NCI-H146 treated with DMSO at 0.1 percent for 48 hours (cell line): Measurements from ENCODE around the gene HPS1.

Experiments
- DNase-seq: peaks from one replicate; lab custom pipeline; 2025; ENCODE audit not compliant: unreplicated experiment; lab: John Stamatoyannopoulos, UW

Gene HPS1

GRCh38 chr10:98465866-98466265, 19.1 kb upstream of the HPS1 start:
- no peak for DNase-seq

- peak; percentile 3 for DNase-seq
Measured at GRCh38 chr10:98463976-98464754, 17.4 kb upstream of the HPS1 start.

GRCh38 chr10:98463016-98463415, 16.3 kb upstream of the HPS1 start:
- DNase-seq, result no peak

- no peak for DNase-seq
Measured at GRCh38 chr10:98461500-98461842, 14.7 kb upstream of the HPS1 start.

GRCh38 chr10:98460837-98461499, 14.2 kb upstream of the HPS1 start:
- no peak for DNase-seq

GRCh38 chr10:98458809-98459784, 12.4 kb upstream of the HPS1 start:
- DNase-seq, result no peak

GRCh38 chr10:98457721-98458120, 11.0 kb upstream of the HPS1 start:
- no peak for DNase-seq

- DNase-seq, result no peak
Measured at GRCh38 chr10:98456686-98457482, 10.1 kb upstream of the HPS1 start.

GRCh38 chr10:98456043-98456570, 9.4 kb upstream of the HPS1 start:
- peak; percentile 55 for DNase-seq

- DNase-seq, result no peak
Measured at GRCh38 chr10:98453729-98454128, 7.0 kb upstream of the HPS1 start.

GRCh38 chr10:98450618-98451017, 3.9 kb upstream of the HPS1 start:
- no peak for DNase-seq

- DNase-seq, result no peak
Measured at GRCh38 chr10:98449287-98449686, 2.6 kb upstream of the HPS1 start.

- DNase-seq, result no peak
Measured at GRCh38 chr10:98446151-98446660, 529 bp downstream of the HPS1 start.

GRCh38 chr10:98445200-98445812, 1.4 kb downstream of the HPS1 start:
- no peak for DNase-seq

- no peak for DNase-seq
Measured at GRCh38 chr10:98444314-98445006, 2.3 kb downstream of the HPS1 start.

- DNase-seq, result no peak
Measured at GRCh38 chr10:98438715-98439114, 8.0 kb downstream of the HPS1 start.

GRCh38 chr10:98436704-98437103, 10.0 kb downstream of the HPS1 start:
- no peak for DNase-seq

GRCh38 chr10:98435178-98435577, 11.6 kb downstream of the HPS1 start:
- DNase-seq, result no peak
